Liver (tissue), 9 donors: ENCODE measurements around the gene FADS2. TPM values are rescaled to one million over a fixed set of nuclear protein-coding genes. Genes with fewer than 3 reads are reported as not detected.

Source experiments
- DNase-seq: peaks from one replicate; pipeline ENCODE4 v3.0.0-alpha.2; 2017; ENCODE audit warnings: low spot score
- H3K27ac ChIP-seq, 2 donors: one replicate each; pipeline ENCODE4 v1.7.0; 2013; ENCODE audit warnings: inconsistent platforms in 2 of 2, low read length in 2 of 2, control low read depth in 1 of 2, low read depth in 1 of 2, mild to moderate bottlenecking in 1 of 2
- H3K27me3 ChIP-seq, 4 donors: one replicate each; pipeline versions ENCODE4 v1.6.1 to v1.7.0; 2013; ENCODE audit warnings: low read length in 3 of 4, inconsistent platforms in 1 of 4, mild to moderate bottlenecking in 1 of 4, moderate library complexity in 1 of 4; ENCODE audit not compliant: control insufficient read depth in 4 of 4, insufficient read depth in 4 of 4
- H3K36me3 ChIP-seq, 4 donors: one replicate each; pipeline versions ENCODE4 v1.6.1 to v1.7.0; 2013; ENCODE audit warnings: low read length in 3 of 4, mild to moderate bottlenecking in 3 of 4, low read depth in 1 of 4, moderate library complexity in 1 of 4; ENCODE audit not compliant: control insufficient read depth in 4 of 4, insufficient read depth in 3 of 4
- H3K4me1 ChIP-seq, 4 donors: one replicate each; pipeline versions ENCODE4 v1.6.1 to v1.7.0; 2013; ENCODE audit warnings: low read length in 3 of 4, mild to moderate bottlenecking in 3 of 4, moderate library complexity in 1 of 4; ENCODE audit not compliant: control insufficient read depth in 4 of 4, insufficient read depth in 4 of 4
- H3K4me3 ChIP-seq, 3 donors: one replicate each; pipeline versions ENCODE4 v1.6.1 to v1.7.0; 2013; ENCODE audit warnings: low read length in 3 of 3, control low read depth in 1 of 3, low read depth in 1 of 3, mild to moderate bottlenecking in 1 of 3
- H3K9ac ChIP-seq, 2 donors: one replicate each; pipeline ENCODE4 v1.7.0; 2013; ENCODE audit warnings: low read length in 2 of 2, mild to moderate bottlenecking in 2 of 2, moderate library complexity in 2 of 2, control low read depth in 1 of 2, low read depth in 1 of 2
- H3K9me3 ChIP-seq, 4 donors: one replicate each; pipeline versions ENCODE4 v1.6.1 to v1.7.0; 2013; ENCODE audit warnings: low read length in 3 of 4; ENCODE audit not compliant: control insufficient read depth in 4 of 4
- EGR1 ChIP-seq, 2 donors: IDR thresholded peaks; 2 replicates each; pipeline ENCODE4 v1.6.1; 2016 to 2018; ENCODE audit warnings: antibody characterized with exemption in 2 of 2, low read depth in 2 of 2
- FOXA1 ChIP-seq: IDR thresholded peaks from 2 replicates; pipeline ENCODE4 v1.6.1; 2016; ENCODE audit warnings: antibody characterized with exemption
- FOXA2 ChIP-seq: IDR thresholded peaks from 2 replicates; pipeline ENCODE4 v1.6.1; 2016; ENCODE audit warnings: antibody characterized with exemption
- GABPA ChIP-seq, 2 donors: IDR thresholded peaks in 1 of 2; conservative IDR thresholded peaks in 1 of 2; 2 replicates each; pipeline ENCODE4 v1.6.1; 2016; ENCODE audit warnings: antibody characterized with exemption in 2 of 2, mild to moderate bottlenecking in 1 of 2, moderate library complexity in 1 of 2
- HNF4A ChIP-seq, 2 donors: conservative IDR thresholded peaks; 2 replicates each; pipeline ENCODE4 v1.6.1; 2016; ENCODE audit warnings: antibody characterized with exemption in 2 of 2, mild to moderate bottlenecking in 2 of 2
- HNF4G ChIP-seq: IDR thresholded peaks from 2 replicates; pipeline ENCODE4 v1.6.1; 2016; ENCODE audit warnings: antibody characterized with exemption
- JUND ChIP-seq, 2 donors: IDR thresholded peaks; 2 replicates each; pipeline ENCODE4 v1.6.1; 2016; ENCODE audit warnings: antibody characterized with exemption in 2 of 2
- MAX ChIP-seq: IDR thresholded peaks from 2 replicates; pipeline ENCODE4 v1.6.1; 2016; ENCODE audit warnings: antibody characterized with exemption
- NR2F2 ChIP-seq: IDR thresholded peaks from 2 replicates; pipeline ENCODE4 v1.6.1; 2016; ENCODE audit warnings: antibody characterized with exemption
- RAD21 ChIP-seq, 2 donors: IDR thresholded peaks; 2 replicates each; pipeline ENCODE4 v1.6.1; 2016; ENCODE audit warnings: antibody characterized with exemption in 2 of 2, mild to moderate bottlenecking in 2 of 2
- REST ChIP-seq: IDR thresholded peaks from 2 replicates; pipeline ENCODE4 v1.6.1; 2016; ENCODE audit warnings: antibody characterized with exemption, mild to moderate bottlenecking
- RXRA ChIP-seq, 2 donors: IDR thresholded peaks; 2 replicates each; pipeline ENCODE4 v1.6.1; 2017 to 2018; ENCODE audit warnings: antibody characterized with exemption in 2 of 2, mild to moderate bottlenecking in 1 of 2
- SP1 ChIP-seq: IDR thresholded peaks from 2 replicates; pipeline ENCODE4 v1.6.1; 2018; ENCODE audit warnings: antibody characterized with exemption, mild to moderate bottlenecking
- TAF1 ChIP-seq: conservative IDR thresholded peaks from 2 replicates; pipeline ENCODE4 v1.6.1; 2016; ENCODE audit warnings: antibody characterized with exemption, mild to moderate bottlenecking
- whole genome bisulfite sequencing: extraction: QIAGEN DNeasy Blood & Tissue Kit; methylation state at CpG from one replicate; pipeline ENCODE4 v1.1.7; 2013; 5-methylcytosine and 5-hydroxymethylcytosine counted together
- polyA plus RNA-seq, 2 donors: library from polyadenylated mRNA; stranded (reverse) in 1 of 2; unstranded in 1 of 2; fragments of 200-250 nt in 1 of 2; fragments of >200 nt in 1 of 2; fragmentation: Nextera tagmentation in 1 of 2; extraction: Ambion mirVana in 1 of 2; gene quantifications; one replicate each; pipeline versions ENCODE4 v1.2.1 to v1.2.3, GENCODE V29; 2013 to 2015
- total RNA-seq, 2 donors: library from RNA; depleted of rRNA; stranded (reverse); fragments of >200 nt; gene quantifications; one replicate each; pipeline ENCODE4 v1.2.3, GENCODE V29; 2014
- TF ChIP-seq, protein P1 (sequence below): IDR thresholded peaks from 2 replicates; pipeline ENCODE4 v1.6.1; 2016; ENCODE audit warnings: antibody characterized with exemption
- TF ChIP-seq, protein P2 (sequence below): IDR thresholded peaks from 2 replicates; pipeline ENCODE4 v1.6.1; 2016; ENCODE audit warnings: antibody characterized with exemption
- donor health status: healthy.
- donor health status: healthy.
- donor health status: healthy.
- donor health status: healthy.
- donor health status: healthy.

Gene FADS2
- total and polyA plus RNA-seq, 4 donors, result 2.8 to 281 (median 84.9) TPM

GRCh38 chr11:61861634-61862033 lies 33.5 kb downstream of the FADS2 start:
- Histone ChIP-seq H3K36me3 (peaks cover 5 to 44% (median 13%) of the 10 kb centered on the region in 4 donors), H3K27me3 (no peaks in the 10 kb centered on the region), H3K4me1 (no peaks in the 10 kb centered on the region), H3K9ac (no peak overlapping the region), H3K9me3 (no peaks in the 10 kb centered on the region), H3K4me3 (no peak overlapping the region), H3K27ac (no peak overlapping the region)
- DNase-seq, result no peak
- whole genome bisulfite sequencing, result 76% methylated on average over 9 of the region's 9 CpGs
- TF ChIP-seq NR2F2 (no peak), FOXA1 (no peak), JUND (IDR thresholded peaks at IDR 0.05) (no peak), TAF1 (no peak), MAX (no peak), GABPA (IDR thresholded peaks at IDR 0.05 in 1 of 2, conservative IDR thresholded peaks at IDR 0.05 in 1 of 2) (no peak)
- TF ChIP-seq, protein P1, sequence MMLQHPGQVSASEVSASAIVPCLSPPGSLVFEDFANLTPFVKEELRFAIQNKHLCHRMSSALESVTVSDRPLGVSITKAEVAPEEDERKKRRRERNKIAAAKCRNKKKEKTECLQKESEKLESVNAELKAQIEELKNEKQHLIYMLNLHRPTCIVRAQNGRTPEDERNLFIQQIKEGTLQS, result no peak
- TF ChIP-seq, protein P2, sequence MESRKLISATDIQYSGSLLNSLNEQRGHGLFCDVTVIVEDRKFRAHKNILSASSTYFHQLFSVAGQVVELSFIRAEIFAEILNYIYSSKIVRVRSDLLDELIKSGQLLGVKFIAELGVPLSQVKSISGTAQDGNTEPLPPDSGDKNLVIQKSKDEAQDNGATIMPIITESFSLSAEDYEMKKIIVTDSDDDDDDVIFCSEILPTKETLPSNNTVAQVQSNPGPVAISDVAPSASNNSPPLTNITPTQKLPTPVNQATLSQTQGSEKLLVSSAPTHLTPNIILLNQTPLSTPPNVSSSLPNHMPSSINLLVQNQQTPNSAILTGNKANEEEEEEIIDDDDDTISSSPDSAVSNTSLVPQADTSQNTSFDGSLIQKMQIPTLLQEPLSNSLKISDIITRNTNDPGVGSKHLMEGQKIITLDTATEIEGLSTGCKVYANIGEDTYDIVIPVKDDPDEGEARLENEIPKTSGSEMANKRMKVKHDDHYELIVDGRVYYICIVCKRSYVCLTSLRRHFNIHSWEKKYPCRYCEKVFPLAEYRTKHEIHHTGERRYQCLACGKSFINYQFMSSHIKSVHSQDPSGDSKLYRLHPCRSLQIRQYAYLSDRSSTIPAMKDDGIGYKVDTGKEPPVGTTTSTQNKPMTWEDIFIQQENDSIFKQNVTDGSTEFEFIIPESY, result no peak

DNA sequence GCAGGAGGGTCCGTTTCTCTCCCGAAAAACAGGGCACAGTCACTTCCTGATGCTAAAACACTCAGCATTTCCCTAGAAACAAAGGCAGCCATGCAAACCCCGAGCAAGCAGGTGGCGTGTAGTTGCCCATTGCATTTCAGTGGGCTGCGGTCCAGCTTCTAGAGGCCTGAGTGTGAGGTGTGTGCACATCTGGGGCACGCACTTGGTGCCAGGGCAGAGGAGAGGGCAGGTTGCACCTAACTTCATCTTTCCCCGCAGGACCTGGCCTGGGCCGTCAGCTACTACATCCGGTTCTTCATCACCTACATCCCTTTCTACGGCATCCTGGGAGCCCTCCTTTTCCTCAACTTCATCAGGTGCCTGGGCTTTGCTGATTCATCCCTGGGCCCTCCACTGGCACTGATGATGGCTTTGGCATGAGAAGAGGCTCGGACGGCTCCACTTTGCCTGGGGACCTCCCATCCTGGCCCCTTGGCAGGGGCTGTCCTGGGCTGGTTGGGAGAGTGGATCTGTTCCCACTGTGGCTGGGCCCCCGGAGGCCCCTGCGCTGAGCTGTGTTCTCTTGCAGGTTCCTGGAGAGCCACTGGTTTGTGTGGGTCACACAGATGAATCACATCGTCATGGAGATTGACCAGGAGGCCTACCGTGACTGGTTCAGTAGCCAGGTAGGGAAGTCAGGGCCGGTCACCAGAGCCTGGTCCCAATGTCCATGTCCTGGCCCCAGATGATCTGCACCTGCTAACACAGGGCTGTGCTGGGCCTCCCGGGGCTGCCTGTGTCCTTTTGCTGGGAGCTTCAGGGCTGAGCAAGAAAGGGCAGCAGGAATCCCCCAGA lies 34.8 kb downstream of the FADS2 start:
- no peak overlapping the region for H3K9ac ChIP-seq
- H3K27ac ChIP-seq, result no peak overlapping the region
- no peak for TF ChIP-seq FOXA1
- TF ChIP-seq, protein P1, result no peak
- TF ChIP-seq RAD21 (IDR thresholded peaks at IDR 0.05), result no peak
- no peak for TF ChIP-seq EGR1 (IDR thresholded peaks at IDR 0.05; ENCODE audit: low read depth in 2 of 2)
- no peak for TF ChIP-seq SP1
- no peak for TF ChIP-seq TAF1
- TF ChIP-seq RXRA (IDR thresholded peaks at IDR 0.05), result no peak
- no peak for TF ChIP-seq NR2F2
- TF ChIP-seq MAX, result no peak
- TF ChIP-seq HNF4A (conservative IDR thresholded peaks at IDR 0.05), result no peak
- H3K4me3 ChIP-seq, result no peak overlapping the region
- peaks cover 5 to 35% (median 7%) of the 10 kb centered on the region in 4 donors for H3K36me3 ChIP-seq
- no peaks in the 10 kb centered on the region for H3K27me3 ChIP-seq
- WGBS, result 94% methylated on average over 18 of the region's 18 CpGs
- no peak for DNase-seq
- H3K9me3 ChIP-seq, result no peaks in the 10 kb centered on the region
- H3K4me1 ChIP-seq, result no peaks in the 10 kb centered on the region

GRCh38 chr11:61863548-61864081 lies 35.5 kb downstream of the FADS2 start:
- no peak overlapping the region for H3K9ac ChIP-seq
- 92% methylated on average over 13 of the region's 13 CpGs for WGBS
- no peak overlapping the region for H3K4me3 ChIP-seq

More at GRCh38 chr11:61863548-61864081, 35.5 kb downstream of the FADS2 start:
- DNase-seq, result no peak
- no peaks in the 10 kb centered on the region for H3K9me3 ChIP-seq
- TF ChIP-seq RXRA (IDR thresholded peaks at IDR 0.05) (no peak), HNF4G (no peak), FOXA1 (no peak), TAF1 (no peak), NR2F2 (no peak), FOXA2 (no peak), GABPA (IDR thresholded peaks at IDR 0.05 in 1 of 2, conservative IDR thresholded peaks at IDR 0.05 in 1 of 2) (no peak), MAX (no peak), RAD21 (IDR thresholded peaks at IDR 0.05) (no peak), EGR1 (IDR thresholded peaks at IDR 0.05; ENCODE audit: low read depth in 2 of 2) (no peak), REST (no peak), HNF4A (conservative IDR thresholded peaks at IDR 0.05) (no peak), JUND (IDR thresholded peaks at IDR 0.05) (no peak)
- H3K27ac ChIP-seq, result no peak overlapping the region
- H3K4me1 ChIP-seq, result no peaks in the 10 kb centered on the region
- peaks cover 5 to 35% (median 6%) of the 10 kb centered on the region in 4 donors for H3K36me3 ChIP-seq
- no peaks in the 10 kb centered on the region for H3K27me3 ChIP-seq
